ENCODE data around the gene GRPR.
"Not testable (repeated sequence)": the region's sequence is repeated elsewhere in the genome, so short reads cannot be mapped to it uniquely, and the experiment has no call there.

Gene GRPR

DNA sequence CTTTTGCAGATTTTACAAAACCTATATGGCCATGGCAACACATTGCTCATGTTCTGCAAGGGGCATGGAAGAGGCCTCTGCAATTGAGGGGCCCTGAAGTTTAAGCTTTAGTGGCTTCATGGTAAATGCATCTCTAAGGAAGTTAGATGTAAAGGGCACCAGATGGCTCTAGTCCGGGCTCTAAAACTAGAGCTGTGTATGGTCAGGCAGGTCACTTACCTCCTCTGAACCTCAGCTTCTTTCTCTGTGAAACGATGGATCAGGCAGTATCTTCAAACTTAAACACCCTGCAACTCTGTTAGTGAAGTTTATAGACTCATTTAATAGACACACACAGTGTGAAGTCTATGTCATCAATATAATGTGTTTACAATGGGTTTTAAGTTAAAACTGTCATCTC is 53.9 kb downstream of the GRPR start:
- H3K9ac ChIP-seq (ENCODE audit: low read depth, low read length): no peak overlapping the region
- no peaks in the 10 kb centered on the region for H3K9me3 ChIP-seq (ENCODE audit: control insufficient read depth, insufficient read depth, low read length)
- H3K36me3 ChIP-seq (ENCODE audit: insufficient read depth, low read length): peaks cover 20% of the 10 kb centered on the region
- H3K4me1 ChIP-seq (ENCODE audit: insufficient read depth, low read length): peaks cover 15% of the 10 kb centered on the region

DNA sequence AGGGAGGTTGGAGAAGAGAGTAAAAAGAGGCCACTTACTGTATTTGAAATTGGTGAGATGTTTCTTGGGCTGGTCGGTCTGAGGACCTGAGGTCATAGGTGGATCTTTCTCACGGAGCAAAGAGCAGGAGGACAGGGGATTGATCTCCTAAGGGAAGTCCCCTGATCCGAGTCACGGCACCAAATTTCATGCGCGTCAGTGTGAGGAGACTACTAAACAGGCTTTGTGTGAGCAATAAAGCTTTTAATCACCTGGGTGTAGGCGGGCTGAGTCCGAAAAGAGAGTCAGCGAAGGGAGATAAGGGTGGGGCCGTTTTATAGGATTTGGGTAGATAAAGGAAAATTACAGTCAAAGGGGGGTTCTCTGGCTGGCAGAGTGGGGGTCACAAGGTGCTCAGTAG is 60.5 kb downstream of the GRPR start:
- peaks cover 44% of the 10 kb centered on the region for H3K4me1 ChIP-seq (ENCODE audit: insufficient read depth, low read length)
- not testable (repeated sequence) for H3K9me3 ChIP-seq (ENCODE audit: control insufficient read depth, insufficient read depth, low read length)

DNA sequence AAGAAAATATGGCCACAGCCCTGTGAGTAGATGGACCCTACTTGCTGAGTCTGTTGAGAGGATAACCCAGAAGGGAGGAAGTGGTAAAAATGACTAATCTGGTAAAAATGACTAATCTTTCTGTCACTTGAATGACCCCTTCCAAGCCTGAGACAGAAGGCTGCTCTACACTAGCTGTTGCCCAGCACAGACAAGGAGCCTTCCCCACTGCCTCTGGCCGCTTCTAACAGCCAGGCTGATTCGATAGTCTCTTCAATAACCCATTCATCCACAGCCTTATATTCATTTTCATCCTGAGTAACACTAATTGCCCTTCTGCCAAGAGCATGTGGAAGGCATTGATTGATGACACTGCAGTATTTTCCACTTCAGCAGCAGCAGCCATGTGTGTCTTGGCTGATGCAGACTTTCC is 62.4 kb downstream of the GRPR start:
- Histone ChIP-seq H3K4me1 (ENCODE audit: insufficient read depth, low read length) (peaks cover 54% of the 10 kb centered on the region), H3K9me3 (ENCODE audit: control insufficient read depth, insufficient read depth, low read length) (no peaks in the 10 kb centered on the region), H3K36me3 (ENCODE audit: insufficient read depth, low read length) (no peaks in the 10 kb centered on the region), H3K9ac (ENCODE audit: low read depth, low read length) (peak overlapping the region; percentile 14; the same call in 1 of the 2 replicates)

More for the DNA sequence above, 60.5 kb downstream of the GRPR start:
- H3K36me3 ChIP-seq (ENCODE audit: insufficient read depth, low read length): not testable (repeated sequence)
- H3K9ac ChIP-seq (ENCODE audit: low read depth, low read length): peak overlapping the region; percentile 84

DNA sequence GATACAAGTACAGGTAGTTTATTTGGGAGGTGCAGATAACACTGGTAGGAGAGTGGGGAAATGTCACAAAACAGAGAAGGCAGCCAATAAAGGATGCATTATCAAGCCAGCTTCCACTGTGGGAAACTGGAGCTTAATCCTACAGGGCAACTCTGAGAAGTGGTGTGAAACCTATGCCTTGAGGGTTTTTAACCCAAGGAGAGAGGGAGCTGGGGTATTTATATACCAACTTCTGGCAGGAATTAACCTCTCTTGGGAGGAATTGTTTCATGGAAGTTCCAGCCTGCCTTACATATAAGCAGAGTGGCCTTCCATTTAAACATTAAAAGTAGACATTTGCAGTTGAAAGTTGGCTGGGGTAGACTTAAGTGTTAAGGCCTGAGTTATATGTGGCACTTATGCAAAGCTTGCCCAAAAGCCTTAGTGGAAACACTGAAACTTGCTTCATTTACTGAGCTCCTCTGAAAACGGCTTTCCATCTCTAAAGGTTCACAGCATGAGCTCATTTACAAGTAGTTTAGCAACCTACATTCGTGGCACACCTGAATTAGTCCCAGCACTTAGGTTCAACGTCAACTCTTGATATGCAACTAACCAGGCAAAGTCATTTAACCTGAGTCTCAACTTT is 63.1 kb downstream of the GRPR start:
- Histone ChIP-seq H3K4me1 (ENCODE audit: insufficient read depth, low read length) (peaks cover 56% of the 10 kb centered on the region), H3K9ac (ENCODE audit: low read depth, low read length) (peak overlapping the region; percentile 14; the same call in 1 of the 2 replicates), H3K9me3 (ENCODE audit: control insufficient read depth, insufficient read depth, low read length) (no peaks in the 10 kb centered on the region), H3K36me3 (ENCODE audit: insufficient read depth, low read length) (no peaks in the 10 kb centered on the region)

DNA sequence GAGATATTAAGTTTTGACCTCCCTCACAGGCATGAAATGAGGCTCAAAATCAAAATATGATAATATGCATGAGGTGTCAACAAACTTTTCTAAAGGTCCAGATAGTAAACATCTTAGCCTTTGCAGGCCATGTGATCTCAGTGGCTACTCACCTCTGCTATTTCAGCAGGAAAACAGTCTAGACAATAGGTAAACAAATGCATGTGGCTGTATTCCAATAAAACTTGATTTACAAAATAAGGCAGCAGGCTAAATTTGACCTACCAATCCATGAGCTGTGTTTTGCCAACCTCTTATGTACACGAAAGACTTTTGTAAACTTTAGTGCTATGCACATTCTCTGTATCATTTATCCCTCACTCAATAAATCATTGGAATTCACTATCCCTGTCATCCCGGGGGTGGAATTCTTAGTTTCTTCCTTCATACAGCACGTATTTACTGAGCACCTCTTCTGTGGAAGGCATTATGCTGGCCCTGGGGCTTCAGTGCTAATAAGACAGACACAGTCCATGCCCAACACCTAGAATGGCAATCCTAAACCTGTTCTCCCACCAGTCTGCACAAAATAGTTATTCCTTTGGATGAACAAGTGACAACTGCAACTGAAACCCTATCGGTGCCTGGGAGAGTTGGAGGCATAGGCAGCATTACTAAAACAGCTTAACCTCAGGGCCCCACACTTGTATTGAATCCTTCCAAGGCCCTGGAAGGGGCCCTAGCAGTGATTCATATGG is 63.8 kb downstream of the GRPR start:
- H3K9ac ChIP-seq (ENCODE audit: low read depth, low read length): no peak overlapping the region
- H3K9me3 ChIP-seq (ENCODE audit: control insufficient read depth, insufficient read depth, low read length): no peaks in the 10 kb centered on the region
- H3K4me1 ChIP-seq (ENCODE audit: insufficient read depth, low read length): peaks cover 58% of the 10 kb centered on the region
- H3K36me3 ChIP-seq (ENCODE audit: insufficient read depth, low read length): no peaks in the 10 kb centered on the region

DNA sequence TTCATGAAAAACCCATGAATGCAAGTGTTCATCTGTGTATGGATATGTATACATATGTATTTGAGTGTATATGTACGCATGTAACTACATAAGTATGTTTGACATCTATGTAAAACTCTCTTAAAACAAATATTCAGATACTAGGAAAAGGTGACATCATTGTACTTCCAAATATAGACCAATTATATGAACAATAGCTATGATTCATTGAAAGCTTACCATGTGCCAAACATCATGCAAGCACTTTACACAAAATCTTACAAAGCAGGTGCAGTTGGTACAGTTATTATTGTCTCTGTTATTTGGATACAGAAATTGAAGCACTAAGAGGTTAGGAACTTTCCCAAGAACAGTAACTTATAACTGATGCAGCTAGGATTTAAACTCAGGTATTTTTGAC is 65.3 kb downstream of the GRPR start:
- peaks cover 58% of the 10 kb centered on the region for H3K4me1 ChIP-seq (ENCODE audit: insufficient read depth, low read length)
- no peak overlapping the region for H3K9ac ChIP-seq (ENCODE audit: low read depth, low read length)
- H3K36me3 ChIP-seq (ENCODE audit: insufficient read depth, low read length): no peaks in the 10 kb centered on the region
- no peaks in the 10 kb centered on the region for H3K9me3 ChIP-seq (ENCODE audit: control insufficient read depth, insufficient read depth, low read length)

DNA sequence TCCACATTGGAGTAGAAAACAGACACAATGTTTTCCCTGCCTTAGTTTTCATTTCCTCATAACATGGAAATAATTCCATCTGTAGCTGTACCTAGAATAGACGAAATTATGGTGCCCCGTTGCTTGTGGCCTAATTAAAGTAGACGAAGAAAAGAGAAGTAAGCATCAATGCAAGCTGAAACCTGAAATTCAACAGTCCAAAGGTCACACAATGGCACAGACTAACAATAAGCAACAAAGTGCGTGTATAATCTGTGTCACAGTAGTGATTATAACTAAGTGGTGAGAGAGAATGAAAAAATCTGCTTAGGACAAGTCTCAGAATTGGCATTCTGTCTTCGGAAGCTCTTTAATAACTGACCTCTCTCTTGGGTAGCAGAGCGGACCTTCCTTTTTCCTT is 68.2 kb downstream of the GRPR start:
- Histone ChIP-seq H3K36me3 (ENCODE audit: insufficient read depth, low read length) (no peaks in the 10 kb centered on the region), H3K9me3 (ENCODE audit: control insufficient read depth, insufficient read depth, low read length) (no peaks in the 10 kb centered on the region), H3K4me1 (ENCODE audit: insufficient read depth, low read length) (peaks cover 40% of the 10 kb centered on the region), H3K9ac (ENCODE audit: low read depth, low read length) (no peak overlapping the region)

DNA sequence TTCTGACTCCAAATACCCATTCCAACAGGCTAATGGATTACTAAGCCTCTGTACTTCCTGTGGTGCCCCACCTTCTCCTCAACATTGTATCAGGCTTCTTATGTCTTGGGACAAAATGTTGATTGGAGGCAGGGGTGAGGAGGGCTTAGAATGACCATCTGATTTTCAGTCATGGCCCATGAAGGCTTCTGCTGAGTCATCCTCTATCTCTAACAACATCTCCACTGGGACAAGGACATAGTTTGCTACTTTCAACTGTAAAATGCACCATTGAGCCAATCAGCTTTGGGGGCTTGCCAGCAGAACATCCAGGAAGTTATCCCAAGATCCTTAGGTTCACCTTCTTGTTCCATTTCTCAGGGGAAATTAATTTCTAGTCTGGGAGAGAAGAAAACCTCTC is 73.5 kb downstream of the GRPR start:
- Histone ChIP-seq H3K9ac (ENCODE audit: low read depth, low read length) (no peak overlapping the region), H3K9me3 (ENCODE audit: control insufficient read depth, insufficient read depth, low read length) (no peaks in the 10 kb centered on the region), H3K4me1 (ENCODE audit: insufficient read depth, low read length) (peaks cover 43% of the 10 kb centered on the region), H3K36me3 (ENCODE audit: insufficient read depth, low read length) (no peaks in the 10 kb centered on the region)

DNA sequence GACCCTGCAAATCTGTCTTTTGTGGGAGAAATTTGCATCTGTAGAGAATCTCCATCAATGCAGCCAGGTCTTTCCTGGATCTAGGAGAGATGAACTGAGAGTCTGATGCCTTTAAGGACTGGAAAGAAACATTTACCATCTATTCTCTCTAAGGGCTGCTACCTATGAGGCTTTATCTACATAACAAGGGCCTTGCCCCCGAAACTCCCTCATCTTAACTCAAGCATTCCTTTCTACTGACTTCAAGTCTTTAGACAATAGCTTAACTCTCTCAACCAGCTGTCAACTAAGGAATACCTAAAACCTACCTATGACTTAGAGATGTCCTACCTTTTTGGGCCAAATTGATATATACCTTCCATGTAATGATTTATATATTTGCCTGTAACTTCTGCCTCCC is 76.0 kb downstream of the GRPR start:
- Histone ChIP-seq H3K4me1 (ENCODE audit: insufficient read depth, low read length) (peaks cover 43% of the 10 kb centered on the region), H3K9ac (ENCODE audit: low read depth, low read length) (peak overlapping the region; percentile 40; the same call in 1 of the 2 replicates), H3K9me3 (ENCODE audit: control insufficient read depth, insufficient read depth, low read length) (no peaks in the 10 kb centered on the region), H3K36me3 (ENCODE audit: insufficient read depth, low read length) (no peaks in the 10 kb centered on the region)

DNA sequence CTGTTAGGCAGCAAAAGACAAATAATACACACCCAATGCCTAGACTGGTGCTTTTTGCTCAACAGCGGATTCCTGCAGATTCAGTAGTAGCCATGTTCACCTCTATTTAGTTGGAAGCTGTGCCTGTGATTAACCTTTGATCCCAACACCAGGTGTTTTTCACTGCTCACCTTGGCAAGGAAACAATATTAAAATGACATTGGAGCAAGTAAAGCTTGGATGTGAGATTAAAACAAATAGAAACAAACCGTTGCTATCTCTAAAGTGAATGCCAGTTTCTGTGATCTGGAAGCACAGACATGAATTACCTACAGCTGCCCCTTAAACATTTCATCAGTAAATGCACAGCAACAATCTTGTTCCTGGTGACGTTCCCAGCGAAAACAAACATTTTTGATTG is 79.6 kb downstream of the GRPR start:
- Histone ChIP-seq H3K9me3 (ENCODE audit: control insufficient read depth, insufficient read depth, low read length) (no peaks in the 10 kb centered on the region), H3K4me1 (ENCODE audit: insufficient read depth, low read length) (peaks cover 31% of the 10 kb centered on the region), H3K36me3 (ENCODE audit: insufficient read depth, low read length) (no peaks in the 10 kb centered on the region), H3K9ac (ENCODE audit: low read depth, low read length) (no peak overlapping the region)

Data from ES-I3 (cell line).